Measurements from ENCODE around the gene ZNF33A. TPM values are rescaled to one million over a fixed set of nuclear protein-coding genes. Genes with fewer than 3 reads are reported as not detected.
"Not testable (repeated sequence)": the region's sequence is repeated elsewhere in the genome, so short reads cannot be mapped to it uniquely, and the experiment has no call there.

The ZNF33A gene
- total RNA-seq, 1 experiment from 2014 or later: 3.5 TPM

GRCh38 chr10:38027986-38028385 is 17.5 kb downstream of the ZNF33A start:
- H3K36me3 ChIP-seq: peaks cover 19% of the 10 kb centered on the region
- no peaks in the 10 kb centered on the region for H3K27me3 ChIP-seq
- peak; percentile 16 for DNase-seq
- peaks cover 4% of the 10 kb centered on the region; the same call in 1 of the 2 replicates for H3K9me3 ChIP-seq
- H3K4me3 ChIP-seq: no peak overlapping the region

GRCh38 chr10:38032886-38033285 is 22.4 kb downstream of the ZNF33A start:
- Histone ChIP-seq H3K27me3 (no peaks in the 10 kb centered on the region), H3K4me3 (no peak overlapping the region), H3K36me3 (peaks cover 10% of the 10 kb centered on the region), H3K9me3 (peaks cover under 1% of the 10 kb centered on the region; the same call in 1 of the 2 replicates)
- DNase-seq: no peak

GRCh38 chr10:38038107-38038931 is 27.8 kb downstream of the ZNF33A start:
- Histone ChIP-seq H3K4me3 (no peak overlapping the region), H3K27me3 (no peaks in the 10 kb centered on the region), H3K9me3 (no peaks in the 10 kb centered on the region), H3K36me3 (peaks cover 8% of the 10 kb centered on the region)
- DNase-seq: no peak

DNA sequence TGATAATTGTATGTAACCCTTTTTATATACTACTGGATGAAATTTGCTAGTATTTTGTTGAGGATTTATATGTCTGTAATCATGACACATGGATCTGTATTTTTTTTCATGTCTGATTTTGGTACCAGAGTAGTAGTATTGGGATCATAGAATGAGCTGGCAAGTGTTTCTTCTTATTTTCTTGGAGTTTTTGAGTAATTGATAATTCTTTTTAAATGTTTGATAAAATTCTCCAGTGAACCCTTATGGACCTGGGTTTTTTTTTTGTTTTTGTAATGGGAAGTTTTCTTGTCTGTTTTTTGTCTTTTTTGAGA is 28.4 kb downstream of the ZNF33A start:
- no peak for DNase-seq
- H3K36me3 ChIP-seq: peaks cover 8% of the 10 kb centered on the region
- H3K27me3 ChIP-seq: no peaks in the 10 kb centered on the region
- H3K9me3 ChIP-seq: no peaks in the 10 kb centered on the region
- H3K4me3 ChIP-seq: no peak overlapping the region

- H3K9me3 ChIP-seq: no peaks in the 10 kb centered on the region
- H3K36me3 ChIP-seq: peaks cover 10% of the 10 kb centered on the region
- no peaks in the 10 kb centered on the region for H3K27me3 ChIP-seq
- no peak overlapping the region for H3K4me3 ChIP-seq
- no peak for DNase-seq
Observed at GRCh38 chr10:38043516-38043915, 33.0 kb downstream of the ZNF33A start.

GRCh38 chr10:38045129-38045528 is 34.7 kb downstream of the ZNF33A start:
- H3K9me3 ChIP-seq: no peaks in the 10 kb centered on the region
- H3K36me3 ChIP-seq: peaks cover 10% of the 10 kb centered on the region
- no peak for DNase-seq
- H3K27me3 ChIP-seq: no peaks in the 10 kb centered on the region
- no peak overlapping the region for H3K4me3 ChIP-seq

DNA sequence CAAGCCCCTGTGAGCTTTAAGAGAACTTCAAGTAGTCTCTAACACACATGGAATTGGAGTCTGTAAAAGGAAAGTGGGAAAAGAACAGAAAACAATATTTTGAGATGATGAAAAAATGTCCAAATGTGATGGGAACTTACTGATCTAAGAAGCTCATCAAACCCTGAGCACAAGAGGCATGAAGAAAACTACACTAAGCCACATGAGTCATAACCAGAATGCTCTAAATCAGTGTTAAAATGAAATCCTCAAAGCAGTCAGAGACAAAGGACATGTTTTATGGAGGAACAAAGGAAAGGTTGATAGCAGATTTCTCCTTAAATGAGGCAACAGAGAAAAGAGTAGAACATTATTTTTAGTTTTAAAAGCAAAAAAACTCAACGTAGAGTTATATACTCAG is 37.2 kb downstream of the ZNF33A start:
- Histone ChIP-seq H3K4me3 (no peak overlapping the region), H3K9me3 (0 out of 2 replicates have a peak, but pooled peaks cover 3% of the 10 kb centered on the region), H3K36me3 (peaks cover 6% of the 10 kb centered on the region), H3K27me3 (no peaks in the 10 kb centered on the region)
- no peak for DNase-seq

- Histone ChIP-seq H3K9me3 (peaks cover 12% of the 10 kb centered on the region), H3K36me3 (peaks cover 13% of the 10 kb centered on the region), H3K27me3 (no peaks in the 10 kb centered on the region), H3K4me3 (no peak overlapping the region)
- no peak for DNase-seq
Observed at GRCh38 chr10:38050212-38050611, 39.7 kb downstream of the ZNF33A start.

DNA sequence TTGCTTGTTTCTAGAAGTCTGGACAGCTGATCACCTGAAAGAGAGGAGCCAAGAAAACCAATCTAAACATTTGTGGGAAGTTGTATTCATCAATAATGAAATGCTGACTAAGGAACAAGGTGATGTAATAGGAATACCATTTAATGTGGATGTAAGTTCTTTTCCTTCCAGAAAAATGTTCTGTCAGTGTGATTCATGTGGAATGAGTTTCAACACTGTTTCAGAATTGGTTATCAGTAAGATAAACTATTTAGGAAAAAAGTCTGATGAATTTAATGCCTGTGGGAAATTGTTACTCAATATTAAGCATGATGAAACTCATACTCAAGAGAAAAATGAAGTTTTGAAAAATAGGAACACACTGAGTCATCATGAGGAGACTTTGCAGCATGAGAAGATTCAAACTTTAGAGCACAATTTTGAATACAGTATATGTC is 43.9 kb downstream of the ZNF33A start:
- no peaks in the 10 kb centered on the region for H3K27me3 ChIP-seq
- peaks cover 36% of the 10 kb centered on the region for H3K36me3 ChIP-seq
- DNase-seq: no peak
- H3K4me3 ChIP-seq: no peak overlapping the region
- H3K9me3 ChIP-seq: peaks cover 26% of the 10 kb centered on the region

- DNase-seq, H3K4me3 ChIP-seq, H3K27me3 ChIP-seq: not testable (repeated sequence)
- H3K36me3 ChIP-seq: peaks cover 36% of the 10 kb centered on the region
- H3K9me3 ChIP-seq: peaks cover 26% of the 10 kb centered on the region
Observed at GRCh38 chr10:38055274-38055894, 44.9 kb downstream of the ZNF33A start.

DNA sequence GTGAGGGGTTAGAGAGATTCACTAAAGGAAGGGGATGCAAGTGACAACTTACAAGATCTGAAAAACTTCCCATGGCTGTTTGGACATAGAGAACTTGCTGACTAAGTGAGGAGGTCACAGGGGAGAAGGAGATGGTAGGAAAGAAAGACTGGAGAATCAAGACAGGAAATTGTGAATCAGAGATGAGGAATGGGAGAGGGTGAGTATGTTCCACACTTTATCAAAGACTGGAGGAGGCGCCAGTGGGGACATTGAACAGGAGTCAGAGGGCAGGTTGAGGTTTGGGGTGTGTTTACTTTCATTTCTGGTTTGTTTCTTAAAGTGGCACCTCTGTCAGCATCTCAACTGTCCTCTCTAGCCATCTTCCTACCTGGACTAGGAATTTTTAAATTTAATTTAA is 59.2 kb downstream of the ZNF33A start:
- H3K27me3 ChIP-seq, H3K4me3 ChIP-seq, H3K36me3 ChIP-seq, H3K9me3 ChIP-seq: not testable (repeated sequence)
- peak; percentile 5 for DNase-seq

DNA sequence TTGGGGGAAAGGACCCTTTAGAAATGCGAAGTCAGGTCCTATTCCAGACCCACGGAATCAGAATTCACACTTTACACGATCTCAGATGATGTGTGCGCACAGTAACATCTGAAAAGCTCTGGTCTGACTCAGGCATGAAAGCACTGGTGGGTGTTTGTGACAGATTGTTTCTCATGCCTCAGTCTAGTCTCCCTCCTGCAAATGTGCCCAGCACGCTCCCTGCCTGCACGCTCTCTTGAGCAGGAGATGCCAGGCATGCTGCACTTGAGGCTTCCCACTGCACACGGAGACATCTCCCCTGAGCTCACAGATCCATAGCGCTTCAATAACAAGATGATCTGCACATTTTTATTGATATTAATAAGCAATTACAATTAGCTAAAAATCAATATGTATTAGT is 60.0 kb downstream of the ZNF33A start:
- DNase-seq: no peak
- no peaks in the 10 kb centered on the region for H3K36me3 ChIP-seq
- no peak overlapping the region for H3K4me3 ChIP-seq
- H3K27me3 ChIP-seq: no peaks in the 10 kb centered on the region
- H3K9me3 ChIP-seq: no peaks in the 10 kb centered on the region

GRCh38 chr10:38072552-38072951 is 62.1 kb downstream of the ZNF33A start:
- no peak for DNase-seq
- H3K27me3 ChIP-seq: no peaks in the 10 kb centered on the region
- no peak overlapping the region for H3K4me3 ChIP-seq
- no peaks in the 10 kb centered on the region for H3K36me3 ChIP-seq
- no peaks in the 10 kb centered on the region for H3K9me3 ChIP-seq

DNA sequence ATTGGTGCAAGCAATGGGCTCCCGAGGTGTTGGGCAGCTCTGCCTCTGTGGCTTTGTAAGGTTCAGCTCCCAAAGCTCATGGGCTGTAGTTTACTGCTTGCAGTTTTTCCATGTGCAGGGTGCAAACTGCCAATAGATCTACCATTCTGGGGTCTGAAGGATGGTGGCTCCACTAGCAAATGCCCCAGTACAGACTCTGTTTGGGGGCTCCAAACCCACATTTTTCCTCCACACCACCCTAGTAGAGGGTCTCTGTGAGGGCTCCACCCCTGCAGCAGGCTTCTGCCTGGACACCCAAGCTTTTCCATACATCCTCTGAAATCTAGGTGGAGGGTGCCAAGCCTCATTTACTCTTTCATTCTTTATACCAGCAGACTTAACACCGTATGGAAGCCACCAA is 66.2 kb downstream of the ZNF33A start:
- no peaks in the 10 kb centered on the region for H3K36me3 ChIP-seq
- H3K9me3 ChIP-seq: no peaks in the 10 kb centered on the region
- no peak overlapping the region for H3K4me3 ChIP-seq
- no peak for DNase-seq
- no peaks in the 10 kb centered on the region for H3K27me3 ChIP-seq

DNA sequence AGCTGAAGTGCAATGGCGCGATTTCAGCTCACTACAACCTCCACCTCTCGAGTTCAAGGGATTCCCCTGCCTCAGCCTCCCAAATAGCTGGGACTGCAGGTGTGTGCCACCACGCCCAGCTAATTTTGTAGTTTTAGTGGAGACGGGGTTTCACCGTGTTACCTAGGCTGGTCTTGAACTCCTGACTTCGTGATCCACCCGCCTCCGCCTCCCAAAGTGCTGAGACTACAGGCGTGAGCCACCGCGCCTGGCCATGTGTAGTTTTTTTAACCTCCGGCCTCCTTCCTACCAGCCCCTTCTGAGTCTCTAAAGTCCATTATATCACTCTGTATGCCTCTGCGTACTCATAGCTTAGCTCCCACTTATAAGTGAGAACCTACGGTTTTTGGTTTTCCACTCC is 82.8 kb downstream of the ZNF33A start:
- not testable (repeated sequence) for H3K4me3 ChIP-seq, H3K9me3 ChIP-seq, DNase-seq, H3K27me3 ChIP-seq
- H3K36me3 ChIP-seq: peaks cover 34% of the 10 kb centered on the region

GRCh38 chr10:38093816-38094157 is 83.3 kb downstream of the ZNF33A start:
- Histone ChIP-seq H3K36me3 (peaks cover 38% of the 10 kb centered on the region), H3K4me3 (peak overlapping the region; percentile 84), H3K27me3 (no peaks in the 10 kb centered on the region), H3K9me3 (peaks cover 3% of the 10 kb centered on the region; the same call in 1 of the 2 replicates)
- DNase-seq: no peak

DNA sequence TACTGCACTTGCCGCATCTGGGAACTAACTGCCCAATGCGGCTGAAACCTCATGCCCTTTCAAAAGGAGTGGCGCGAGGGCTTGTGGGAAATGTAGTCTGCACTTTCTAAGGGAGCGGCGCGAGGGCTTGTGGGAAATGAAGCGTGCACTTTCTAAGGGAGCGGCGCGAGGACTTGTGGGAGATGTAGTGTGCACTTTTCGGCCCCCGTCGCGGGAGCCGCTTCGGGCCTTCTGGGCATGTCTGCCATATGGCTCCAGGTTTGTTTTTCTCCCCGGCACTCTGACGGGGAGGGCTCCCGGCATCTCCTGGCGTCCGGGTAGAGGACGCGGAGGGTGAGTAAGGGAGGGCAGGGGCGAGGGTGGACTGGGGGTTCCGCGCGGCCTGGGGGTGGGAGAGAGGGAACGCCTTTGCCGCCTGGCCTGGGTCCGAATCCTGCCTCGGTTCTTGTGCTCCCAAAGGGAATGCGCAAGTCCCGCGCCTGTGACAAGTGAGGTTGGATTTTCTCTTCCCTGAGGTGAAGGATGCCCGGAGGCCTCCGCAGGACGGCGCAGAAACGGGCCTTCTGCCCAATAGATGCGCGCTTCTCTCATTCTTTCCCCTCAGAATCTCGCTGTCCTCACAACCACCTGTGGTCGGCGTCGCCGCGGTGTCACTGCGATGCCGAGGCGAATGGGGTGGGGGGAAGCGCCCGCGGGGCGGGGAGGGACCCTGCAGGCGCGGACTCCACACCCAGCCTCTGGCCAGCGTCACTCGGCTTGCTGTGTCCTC is 83.9 kb downstream of the ZNF33A start, which contains the start of gene ZNF37A:
Gene ZNF37A, plus strand, starts transcription at position 180 of the 769 bp plus-strand sequence. CDS start 2,281 bp downstream, outside the sequence.
- peak within 1 kb of the TSS; percentile 84 for H3K4me3 ChIP-seq
- DNase-seq: peak; percentile 93
- peaks cover 44% of the 10 kb centered on the region for H3K36me3 ChIP-seq
- H3K9me3 ChIP-seq: peaks cover 6% of the 10 kb centered on the region; the same call in 1 of the 2 replicates
- H3K27me3 ChIP-seq: no peaks in the 10 kb centered on the region
